Activated CD8-positive, alpha-beta memory T cell treated with anti-CD3 and anti-CD28 coated beads, Interleukin-2, amount 50 U/mL, for 4 hours (primary cell): ENCODE results near the gene SCGB1D1.

Experiments
- DNase-seq: peaks from one replicate; pipeline ENCODE4 v3.0.0-alpha.2; 2020

SCGB1D1 gene

DNA sequence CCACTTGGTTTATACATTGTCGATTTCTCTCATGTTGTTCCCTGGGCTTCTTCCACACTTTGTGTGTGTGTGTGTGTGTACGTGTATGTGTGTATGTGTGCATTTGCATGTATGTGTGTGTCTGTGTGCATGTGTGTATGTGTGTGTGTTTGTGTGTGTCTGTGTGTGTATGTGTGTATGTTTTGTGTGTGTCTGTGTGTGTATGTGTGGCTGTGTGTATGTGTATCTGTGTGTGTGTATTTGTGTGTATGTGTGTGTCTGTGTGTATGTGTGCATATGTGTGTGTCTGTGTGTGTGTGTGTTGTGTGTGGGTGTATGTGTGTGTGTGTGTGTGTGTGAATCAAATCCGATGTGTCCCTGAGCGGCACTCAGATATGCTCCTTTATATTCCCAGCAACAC lies 47.5 kb downstream of the SCGB1D1 start:
- no peak for DNase-seq

- DNase-seq: no peak
Observed at GRCh38 chr11:62238151-62238550, 48.1 kb downstream of the SCGB1D1 start.

DNA sequence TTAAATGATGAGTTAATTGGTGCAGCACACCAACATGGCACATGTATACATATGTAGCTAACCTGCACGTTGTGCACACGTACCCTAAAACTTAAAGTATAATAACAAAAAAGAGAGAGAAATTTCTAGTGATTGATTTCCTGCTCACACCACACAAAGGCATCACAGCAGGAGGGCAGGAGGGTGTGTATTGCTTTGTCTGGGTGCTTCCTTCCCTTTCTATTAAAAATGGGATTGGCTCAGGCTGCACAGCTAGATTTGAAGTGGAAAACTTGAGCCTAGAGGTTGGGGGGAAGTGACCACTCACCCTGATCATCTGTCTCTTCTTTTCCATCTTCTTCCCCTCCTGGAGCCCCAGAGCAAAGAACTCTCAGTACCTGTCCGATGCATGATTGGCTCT lies 51.1 kb downstream of the SCGB1D1 start:
- DNase-seq: no peak

- no peak for DNase-seq
Observed at GRCh38 chr11:62242021-62242420, 52.0 kb downstream of the SCGB1D1 start, which contains the start of gene SCGB1D2. Gene SCGB1D2, plus strand, starts transcription at chr11:62242239. Its CDS starts 69 bp downstream, at chr11:62242308.
